HG02642 (cell line): ENCODE measurements around the gene EYS.
"Not testable (repeated sequence)": the region's sequence is repeated elsewhere in the genome, so short reads cannot be mapped to it uniquely, and the experiment has no call there.

Experiments used
- ATAC-seq: cut with Tn5 transposase; IDR thresholded peaks from one replicate; pipeline ENCODE4 v1.9.1; 2021; ENCODE audit warnings: mild to moderate bottlenecking; ENCODE audit not compliant: unreplicated experiment, poor library complexity

EYS gene

GRCh38 chr6:63798378-63798777 is 1908.6 kb downstream of the EYS start:
- no peak for ATAC-seq

GRCh38 chr6:63797721-63798120 is 1909.3 kb downstream of the EYS start:
- ATAC-seq, result no peak

GRCh38 chr6:63795826-63796225 is 1911.2 kb downstream of the EYS start:
- ATAC-seq, result no peak

- no peak for ATAC-seq
Measured at GRCh38 chr6:63795006-63795405, 1912.0 kb downstream of the EYS start.

GRCh38 chr6:63793465-63794137 is 1913.4 kb downstream of the EYS start:
- ATAC-seq, result no peak

- ATAC-seq, result no peak
Measured at GRCh38 chr6:63792736-63793464, 1914.1 kb downstream of the EYS start.

- ATAC-seq, result no peak
Measured at GRCh38 chr6:63790334-63790733, 1916.7 kb downstream of the EYS start.

GRCh38 chr6:63789699-63790098 is 1917.3 kb downstream of the EYS start:
- ATAC-seq, result no peak

- no peak for ATAC-seq
Measured at GRCh38 chr6:63788569-63788968, 1918.5 kb downstream of the EYS start.

GRCh38 chr6:63787021-63787420 is 1920.0 kb downstream of the EYS start:
- ATAC-seq, result no peak

GRCh38 chr6:63785006-63785405 is 1922.0 kb downstream of the EYS start:
- no peak for ATAC-seq

GRCh38 chr6:63783096-63783495 is 1923.9 kb downstream of the EYS start:
- no peak for ATAC-seq

- ATAC-seq, result no peak
Measured at GRCh38 chr6:63774961-63775360, 1932.1 kb downstream of the EYS start.

GRCh38 chr6:63773200-63773599 is 1933.8 kb downstream of the EYS start:
- no peak for ATAC-seq

- ATAC-seq, result no peak
Measured at GRCh38 chr6:63765828-63766227, 1941.2 kb downstream of the EYS start.

- no peak for ATAC-seq
Measured at GRCh38 chr6:63764318-63764916, 1942.6 kb downstream of the EYS start.

GRCh38 chr6:63760199-63760598 is 1946.8 kb downstream of the EYS start:
- ATAC-seq, result no peak

- ATAC-seq, result no peak
Measured at GRCh38 chr6:63759605-63760105, 1947.4 kb downstream of the EYS start.

GRCh38 chr6:63757826-63758225 is 1949.2 kb downstream of the EYS start:
- ATAC-seq, result no peak

- ATAC-seq, result not testable (repeated sequence)
Measured at GRCh38 chr6:63757275-63757674, 1949.8 kb downstream of the EYS start.

- ATAC-seq, result no peak
Measured at GRCh38 chr6:63750400-63750799, 1956.6 kb downstream of the EYS start.
